Endothelial cell of umbilical vein (primary cell): Measurements from ENCODE around the gene SETBP1. TPM values are rescaled to one million over a fixed set of nuclear protein-coding genes. Genes with fewer than 3 reads are reported as not detected.

Experiments used
- BruUV-seq: library from RNA; stranded (reverse); fragments of 400-500 nt; replicated peaks from 2 replicates; lab custom pipeline; 2021; lab: Mats Ljungman, UMichigan
- CTCF ChIA-PET: fragments of 300-600, 350-600 bp; sonication (Branson Sonifier 250); formaldehyde crosslinking; loops from one replicate; lab custom pipeline; 2021; ENCODE audit warnings: antibody characterized with exemption, inconsistent platforms; lab: Charles Lee
- POLR2A ChIA-PET: fragments of 300-600, 350-600 bp; sonication (Branson Sonifier 250); formaldehyde crosslinking; loops from one replicate; lab custom pipeline; 2021; ENCODE audit warnings: antibody characterized with exemption, inconsistent platforms; lab: Charles Lee
- DNase-seq: peaks from one replicate; pipeline ENCODE4 v3.0.0-alpha.2; 2011; ENCODE audit warnings: low read depth, low spot score
- FAIRE-seq: peaks from 2 replicates; lab custom pipeline; 2011; peaks lifted over from hg19 to GRCh38; lab: Jason Lieb, UNC
- H2AFZ ChIP-seq: 2 replicates; pipeline ENCODE4 v1.6.0; 2012; ENCODE audit warnings: low read depth, low read length, control low read depth, inconsistent platforms
- H3K27ac ChIP-seq: 2 replicates; pipeline ENCODE4 v1.5.1; 2011; ENCODE audit warnings: low read depth, mild to moderate bottlenecking, control low read depth, low read length, moderate library complexity; ENCODE audit not compliant: insufficient read depth
- H3K27me3 ChIP-seq, 2 experiments: 2 replicates each; pipeline versions ENCODE4 v1.6.0 to v1.6.1; 2011; ENCODE audit warnings: low read length in 2 of 2, mixed read lengths in 1 of 2; ENCODE audit not compliant: control insufficient read depth in 2 of 2, insufficient read depth in 2 of 2
- H3K36me3 ChIP-seq, 2 experiments: 2 replicates in 1 of 2; 3 replicates in 1 of 2; pipeline ENCODE4 v1.5.1; 2011; ENCODE audit warnings: low read length in 2 of 2, mild to moderate bottlenecking in 1 of 2, moderate library complexity in 1 of 2; ENCODE audit not compliant: control insufficient read depth in 2 of 2, insufficient read depth in 2 of 2; ENCODE audit errors: extremely low read depth in 1 of 2
- H3K4me1 ChIP-seq: 3 replicates; pipeline ENCODE4 v1.5.1; 2011; ENCODE audit warnings: mild to moderate bottlenecking, low read length; ENCODE audit not compliant: control insufficient read depth, insufficient read depth; ENCODE audit errors: extremely low read depth
- H3K4me2 ChIP-seq: 2 replicates; pipeline ENCODE4 v1.6.1; 2011; ENCODE audit warnings: low read length, control low read depth, mixed read lengths; ENCODE audit not compliant: insufficient read depth
- H3K4me3 ChIP-seq, 3 experiments: fragments of 200-600 bp in 1 of 3; sonication (generic), shearing (Covaris generic) in 1 of 3; replicated peaks in 1 of 3; 2 replicates each; pipeline ENCODE4 v1.5.1; 2011 to 2016; ENCODE audit warnings: control low read depth in 3 of 3, low read length in 3 of 3, mild to moderate bottlenecking in 2 of 3, inconsistent platforms in 1 of 3, low read depth in 1 of 3, moderate library complexity in 1 of 3; ENCODE audit not compliant: insufficient read depth in 1 of 3
- H3K79me2 ChIP-seq: 2 replicates; pipeline ENCODE4 v1.6.0; 2012; ENCODE audit warnings: low read length, inconsistent platforms; ENCODE audit not compliant: control insufficient read depth, insufficient read depth
- H3K9ac ChIP-seq: replicated peaks from 2 replicates; pipeline ENCODE3; 2011; ENCODE audit warnings: low read length, control low read depth; ENCODE audit not compliant: insufficient read depth; ENCODE audit errors: extremely low read depth
- H3K9me1 ChIP-seq: replicated peaks from 3 replicates; pipeline ENCODE4 v1.6.0; 2011; ENCODE audit warnings: mild to moderate bottlenecking, low read length; ENCODE audit not compliant: control insufficient read depth, insufficient read depth; ENCODE audit errors: extremely low read depth
- H3K9me3 ChIP-seq: replicated peaks from 2 replicates; pipeline ENCODE4 v1.5.1; 2012; ENCODE audit warnings: low read length, inconsistent platforms; ENCODE audit not compliant: control insufficient read depth, insufficient read depth
- H4K20me1 ChIP-seq: replicated peaks from 2 replicates; pipeline ENCODE3; 2011; ENCODE audit warnings: mild to moderate bottlenecking, low read length; ENCODE audit not compliant: control insufficient read depth, insufficient read depth; ENCODE audit errors: extremely low read depth
- EZH2 ChIP-seq: IDR thresholded peaks from 2 replicates; pipeline ENCODE4 v1.6.1; 2012; ENCODE audit warnings: borderline replicate concordance, low read depth, mild to moderate bottlenecking, moderate library complexity, low read length, inconsistent platforms; ENCODE audit not compliant: severe bottlenecking
- FOS ChIP-seq: IDR thresholded peaks from 2 replicates; pipeline ENCODE4 v1.6.1; 2011; ENCODE audit warnings: mild to moderate bottlenecking, low read length, moderate library complexity, borderline replicate concordance; ENCODE audit not compliant: insufficient read depth
- GATA2 ChIP-seq: IDR thresholded peaks from 2 replicates; pipeline ENCODE4 v1.7.0; 2011; ENCODE audit warnings: low read depth, mild to moderate bottlenecking, moderate library complexity, mixed read lengths, low read length; ENCODE audit not compliant: insufficient read length, insufficient read depth
- JUN ChIP-seq: IDR thresholded peaks from 2 replicates; pipeline ENCODE4 v1.6.1; 2011; ENCODE audit warnings: borderline replicate concordance, low read depth; ENCODE audit not compliant: insufficient read length, insufficient read depth
- MYC ChIP-seq: IDR thresholded peaks from one replicate; pipeline ENCODE4 v1.6.1; 2011; ENCODE audit warnings: mild to moderate bottlenecking, low read depth, low read length
- POLR2A ChIP-seq: IDR thresholded peaks from 2 replicates; pipeline ENCODE4 v1.6.1; 2012; ENCODE audit warnings: low read depth, mild to moderate bottlenecking, control low read depth, low read length
- POLR2AphosphoS5 ChIP-seq: IDR thresholded peaks from 2 replicates; pipeline ENCODE4 v1.6.1; 2012; ENCODE audit warnings: low read depth, mild to moderate bottlenecking, control low read depth, low read length, moderate library complexity; ENCODE audit not compliant: insufficient read depth
- dilution Hi-C: fragments of 300-500 bp; cut with MboI; formaldehyde crosslinking; loops from one replicate; pipeline ENCODE4 v1.15.0; 2019; ENCODE audit warnings: low sequenced_read_pairs; ENCODE audit not compliant: extremely low pct_ligation_motif_present
- intact Hi-C: fragments of 100-400 bp; cut with micrococcal nuclease; formaldehyde crosslinking; loops from one replicate; pipeline ENCODE4 v1.10.0; 2022
- polyA plus RNA-seq, 4 experiments: library from polyadenylated mRNA; depleted of rRNA in 3 of 4; stranded (reverse) in 3 of 4; unstranded in 1 of 4; fragments of >200 nt; gene quantifications; 2 replicates each; pipeline versions ENCODE4 v1.2.1 to v1.2.3, GENCODE V29; 2011 to 2012; ENCODE audit warnings: missing spikeins in 1 of 4
- total RNA-seq: library from RNA; stranded (reverse); gene quantifications from 2 replicates; pipeline ENCODE4 v1.2.3, GENCODE V29; 2021
- TF ChIP-seq, protein P1 (sequence below): IDR thresholded peaks from 2 replicates; pipeline ENCODE4 v1.6.1; 2011; ENCODE audit not compliant: insufficient read depth, insufficient read length
- TF ChIP-seq, protein P2 (sequence below), 2 donors: IDR thresholded peaks; 1 replicate in 1 of 2; 2 replicates in 1 of 2; pipeline ENCODE4 v1.5.1; 2011; ENCODE audit warnings: low read length in 2 of 2, mild to moderate bottlenecking in 2 of 2, moderate library complexity in 2 of 2, control low read depth in 1 of 2, inconsistent platforms in 1 of 2, low read depth in 1 of 2; ENCODE audit not compliant: insufficient read depth in 1 of 2; ENCODE audit errors: extremely low read depth in 1 of 2

The SETBP1 gene
- total and polyA plus RNA-seq, 2 donors (not counting 3 experiments of a cell fraction or from before 2014, with no cell fraction given), result 0.76 to 3.1 TPM

DNA sequence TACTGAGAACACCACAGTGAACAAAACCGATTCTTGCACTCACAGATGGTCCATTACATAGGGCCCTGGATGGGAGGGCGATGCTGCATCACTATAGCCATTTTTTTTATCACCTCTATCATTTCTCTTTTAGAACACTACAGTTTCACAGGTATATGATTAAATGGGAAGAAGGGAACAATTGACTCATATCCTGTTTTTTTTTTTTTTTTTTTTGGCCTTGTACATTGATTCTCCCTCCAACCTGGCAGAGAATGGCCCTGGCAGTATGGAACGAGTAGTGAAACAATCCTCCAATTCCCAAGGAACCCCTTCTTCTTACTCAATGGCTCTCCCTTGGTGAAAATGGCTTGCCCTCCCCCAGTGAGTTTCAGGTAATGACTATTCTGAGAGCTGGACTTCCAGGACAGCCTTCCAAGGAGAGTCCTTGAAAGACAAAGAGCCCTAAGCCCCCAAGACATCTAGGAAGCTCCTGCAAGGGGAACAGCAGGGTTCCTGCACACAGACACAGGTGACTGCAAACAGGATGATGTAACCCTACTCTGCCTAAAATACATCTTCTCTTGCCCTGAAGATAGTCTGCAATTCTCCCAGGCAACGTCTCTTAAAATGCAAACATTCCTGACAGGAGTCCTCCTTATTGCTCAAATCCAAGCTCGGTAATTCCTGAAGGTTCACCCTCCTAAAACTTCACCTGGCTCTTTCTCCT lies 405.4 kb downstream of the SETBP1 start:
- no peaks in the 10 kb centered on the region for H3K27me3 ChIP-seq
- ChIA-PET POLR2A (no interaction called here), CTCF (no interaction called here)
- no peak overlapping the region for H3K9ac ChIP-seq
- DNase-seq (no peak), FAIRE-seq (no peak)
- TF ChIP-seq, protein P1, sequence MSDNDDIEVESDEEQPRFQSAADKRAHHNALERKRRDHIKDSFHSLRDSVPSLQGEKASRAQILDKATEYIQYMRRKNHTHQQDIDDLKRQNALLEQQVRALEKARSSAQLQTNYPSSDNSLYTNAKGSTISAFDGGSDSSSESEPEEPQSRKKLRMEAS, result no peak
- H3K9me3 ChIP-seq, result no peaks in the 10 kb centered on the region
- H3K9me1 ChIP-seq, result no peaks in the 10 kb centered on the region
- dilution Hi-C loops, result no loop called here
- H3K36me3 ChIP-seq, result no peaks in the 10 kb centered on the region
- H4K20me1 ChIP-seq, result no peaks in the 10 kb centered on the region
- intact Hi-C loops, result no loop called here
- BruUV-seq, result no TSS peak
- no peak overlapping the region for H3K4me3 ChIP-seq
- H2AFZ ChIP-seq, result no peak overlapping the region
- no peak overlapping the region for H3K27ac ChIP-seq
- H3K4me1 ChIP-seq, result no peaks in the 10 kb centered on the region
- no peak overlapping the region for H3K4me2 ChIP-seq
- H3K79me2 ChIP-seq, result no peaks in the 10 kb centered on the region

DNA sequence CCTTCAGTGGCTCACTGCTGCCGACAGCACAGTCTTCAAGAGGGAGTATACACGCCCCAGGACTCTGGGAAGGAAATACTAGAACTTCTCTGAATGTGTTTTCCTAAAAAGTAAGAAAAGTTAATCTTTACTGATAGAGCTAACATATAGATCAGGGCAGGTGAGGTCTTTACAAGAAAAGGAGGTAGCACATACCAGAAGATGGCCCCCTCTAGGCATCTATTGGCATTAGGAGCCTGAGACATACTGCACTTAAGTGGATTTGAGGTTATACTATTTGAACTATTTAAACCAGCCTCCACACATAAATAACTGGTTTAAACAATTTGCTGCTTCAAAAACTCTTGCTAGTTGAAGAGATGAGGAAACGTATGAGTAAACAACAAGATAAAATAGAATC lies 406.1 kb downstream of the SETBP1 start:
- FAIRE-seq, result no peak
- no TSS peak for BruUV-seq
- Histone ChIP-seq H3K9me3 (no peaks in the 10 kb centered on the region), H3K4me2 (no peak overlapping the region), H3K4me3 (no peak overlapping the region), H2AFZ (no peak overlapping the region), H3K79me2 (no peaks in the 10 kb centered on the region), H3K9ac (no peak overlapping the region), H3K36me3 (no peaks in the 10 kb centered on the region), H3K9me1 (no peaks in the 10 kb centered on the region), H3K4me1 (no peaks in the 10 kb centered on the region), H3K27ac (no peak overlapping the region), H4K20me1 (no peaks in the 10 kb centered on the region), H3K27me3 (no peaks in the 10 kb centered on the region)
- TF ChIP-seq GATA2 (no peak), MYC (no peak), POLR2AphosphoS5 (no peak), JUN (no peak), EZH2 (no peak), POLR2A (no peak), FOS (no peak)
- TF ChIP-seq, protein P1, result no peak
- TF ChIP-seq, protein P2, sequence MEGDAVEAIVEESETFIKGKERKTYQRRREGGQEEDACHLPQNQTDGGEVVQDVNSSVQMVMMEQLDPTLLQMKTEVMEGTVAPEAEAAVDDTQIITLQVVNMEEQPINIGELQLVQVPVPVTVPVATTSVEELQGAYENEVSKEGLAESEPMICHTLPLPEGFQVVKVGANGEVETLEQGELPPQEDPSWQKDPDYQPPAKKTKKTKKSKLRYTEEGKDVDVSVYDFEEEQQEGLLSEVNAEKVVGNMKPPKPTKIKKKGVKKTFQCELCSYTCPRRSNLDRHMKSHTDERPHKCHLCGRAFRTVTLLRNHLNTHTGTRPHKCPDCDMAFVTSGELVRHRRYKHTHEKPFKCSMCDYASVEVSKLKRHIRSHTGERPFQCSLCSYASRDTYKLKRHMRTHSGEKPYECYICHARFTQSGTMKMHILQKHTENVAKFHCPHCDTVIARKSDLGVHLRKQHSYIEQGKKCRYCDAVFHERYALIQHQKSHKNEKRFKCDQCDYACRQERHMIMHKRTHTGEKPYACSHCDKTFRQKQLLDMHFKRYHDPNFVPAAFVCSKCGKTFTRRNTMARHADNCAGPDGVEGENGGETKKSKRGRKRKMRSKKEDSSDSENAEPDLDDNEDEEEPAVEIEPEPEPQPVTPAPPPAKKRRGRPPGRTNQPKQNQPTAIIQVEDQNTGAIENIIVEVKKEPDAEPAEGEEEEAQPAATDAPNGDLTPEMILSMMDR (IDR thresholded peaks at IDR 0.05; ENCODE audit: extremely low read depth in 1 of 2, insufficient read depth in 1 of 2, low read depth in 1 of 2, low read length in 2 of 2), result no peak
- dilution Hi-C loops, result no loop called here
- no peak for DNase-seq
- intact Hi-C loops, result no loop called here
- ChIA-PET CTCF (no interaction called here), POLR2A (no interaction called here)
